Stimulated activated CD4-positive, alpha-beta T cell treated with anti-CD3 and anti-CD28 coated beads, TNF-alpha, amount 100 ng/mL, for 24 hours (primary cell): ENCODE data around the gene ZDBF2.
"Not testable (repeated sequence)": the region's sequence is repeated elsewhere in the genome, so short reads cannot be mapped to it uniquely, and the experiment has no call there.

ENCODE experiments used
- DNase-seq, 3 experiments: peaks; one replicate each; pipeline ENCODE4 v3.0.0-alpha.2; 2020; ENCODE audit warnings: low read depth in 3 of 3

The ZDBF2 gene

DNA sequence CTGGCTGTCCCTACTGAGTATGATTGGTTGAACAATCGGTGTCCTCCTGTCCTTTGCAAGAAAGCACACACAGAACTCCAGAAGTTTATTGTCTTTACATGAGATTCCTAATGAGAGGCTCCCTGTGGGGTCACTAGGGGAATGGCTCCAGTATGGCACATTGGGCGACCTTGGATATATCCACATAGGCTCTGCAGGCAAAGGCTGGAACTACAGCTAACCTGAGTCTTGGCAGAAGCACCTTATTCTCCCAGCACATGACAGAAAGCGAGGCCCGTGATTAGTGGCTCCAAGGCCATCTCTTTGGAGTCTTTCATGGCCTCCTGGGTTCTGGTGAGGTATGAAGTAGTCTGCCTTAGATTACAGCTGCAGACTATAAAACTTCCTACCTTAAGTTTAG, 49.0 kb downstream of the ZDBF2 start:
- no peak for DNase-seq

GRCh38 chr2:206324869-206325268, 50.4 kb downstream of the ZDBF2 start:
- DNase-seq: no peak

DNA sequence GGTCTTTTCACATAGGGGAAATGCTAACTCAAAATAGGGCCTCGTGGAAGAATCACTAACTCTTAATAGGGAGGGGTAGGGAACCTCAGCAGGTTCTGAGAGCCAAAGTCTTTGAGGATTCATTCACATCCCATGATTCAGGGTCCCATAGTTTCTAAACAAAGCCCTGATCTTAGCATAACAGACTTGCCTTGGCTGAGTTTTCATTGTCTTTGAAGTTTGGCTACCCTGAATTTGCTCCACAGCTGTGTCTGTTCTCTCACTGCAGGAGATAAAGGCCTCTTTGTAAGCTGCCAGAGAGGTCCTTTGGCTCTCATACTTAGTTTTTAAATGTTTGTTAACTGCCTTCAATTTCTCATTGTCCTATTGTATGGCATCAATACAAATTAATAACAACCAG, 54.5 kb downstream of the ZDBF2 start:
- no peak for DNase-seq

GRCh38 chr2:206336861-206337260, 62.4 kb downstream of the ZDBF2 start:
- no peak for DNase-seq

- DNase-seq: no peak
Observed at GRCh38 chr2:206337956-206338355, 63.5 kb downstream of the ZDBF2 start.

- no peak for DNase-seq
Observed at GRCh38 chr2:206341396-206341795, 66.9 kb downstream of the ZDBF2 start.

DNA sequence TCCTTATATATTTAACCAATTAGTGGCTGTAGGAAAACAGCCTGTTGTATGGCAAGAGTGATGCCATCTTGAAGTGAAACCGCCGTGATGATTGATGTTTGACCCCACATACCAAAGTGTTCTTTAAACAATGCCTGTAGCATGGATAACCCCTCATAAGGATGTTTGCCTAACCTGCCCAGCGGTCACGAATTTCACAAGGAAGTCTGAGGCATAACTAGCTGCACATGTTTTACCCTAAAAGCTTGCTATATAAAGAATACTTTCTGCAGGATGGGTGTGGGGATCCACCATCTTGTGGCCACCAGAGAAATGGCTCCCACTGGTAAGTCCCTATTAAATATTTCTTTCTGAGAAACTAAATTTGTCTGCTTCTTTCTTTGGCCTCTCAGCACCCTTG, 68.7 kb downstream of the ZDBF2 start:
- DNase-seq: no peak

GRCh38 chr2:206343816-206344215, 69.4 kb downstream of the ZDBF2 start:
- DNase-seq: no peak

GRCh38 chr2:206345606-206346005, 71.1 kb downstream of the ZDBF2 start:
- no peak for DNase-seq

DNA sequence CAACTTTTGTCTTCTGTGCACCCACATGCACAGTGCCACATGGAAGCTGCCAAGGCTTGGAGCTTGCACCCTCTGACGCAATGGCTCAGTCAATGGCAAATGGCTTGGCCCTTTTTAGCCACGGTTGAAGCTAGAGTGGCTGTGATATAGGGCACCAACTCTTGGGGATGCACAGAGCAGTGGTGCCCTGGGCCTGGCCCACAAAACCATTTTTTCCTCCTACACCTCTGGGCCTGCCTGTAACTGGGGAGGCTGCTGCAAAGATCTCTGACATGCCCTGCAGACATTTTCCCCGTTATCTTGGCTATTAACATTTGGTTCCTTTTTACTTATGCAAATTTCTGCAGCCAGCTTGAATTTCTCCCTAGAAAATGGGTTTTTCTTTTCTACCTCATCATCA, 74.9 kb downstream of the ZDBF2 start:
- DNase-seq: no peak

DNA sequence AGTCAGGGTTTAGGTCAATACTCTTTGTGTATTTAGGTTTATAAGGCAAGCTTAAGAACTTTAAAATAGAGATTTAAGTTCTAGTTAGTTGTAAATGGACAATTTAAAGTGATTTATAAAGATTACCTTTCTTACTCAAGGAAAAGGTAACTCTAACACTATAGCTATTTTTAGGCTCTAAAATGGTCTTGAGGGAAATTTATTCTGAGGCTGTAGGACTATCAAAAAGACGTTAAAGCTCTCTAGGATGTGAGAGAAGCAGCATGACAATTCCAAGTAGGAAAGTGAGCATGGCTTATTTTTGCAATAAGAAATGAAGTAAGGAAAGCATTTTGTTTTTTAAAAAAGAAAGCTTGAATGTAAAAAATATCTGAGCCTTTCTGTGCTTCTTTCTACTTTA, 78.1 kb downstream of the ZDBF2 start:
- DNase-seq: no peak

DNA sequence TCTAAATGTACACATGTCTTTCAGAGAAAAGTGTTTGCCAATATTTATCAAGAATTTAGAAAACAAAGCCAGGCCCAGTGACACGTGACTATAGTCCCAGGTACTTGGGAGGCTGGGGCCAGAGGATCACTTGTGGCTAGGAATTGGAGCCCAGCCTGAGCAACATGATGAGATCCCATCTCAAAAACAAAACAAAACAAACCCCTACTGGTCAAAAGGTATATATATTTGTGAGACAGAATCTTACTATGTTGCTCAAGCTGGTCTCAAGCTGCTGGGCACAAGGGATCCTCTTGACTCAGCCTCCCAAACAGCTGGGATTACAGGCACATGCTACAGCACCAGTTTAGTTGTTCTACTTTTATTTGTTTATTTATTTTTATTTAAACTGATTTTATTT, 79.2 kb downstream of the ZDBF2 start:
- DNase-seq: no peak

DNA sequence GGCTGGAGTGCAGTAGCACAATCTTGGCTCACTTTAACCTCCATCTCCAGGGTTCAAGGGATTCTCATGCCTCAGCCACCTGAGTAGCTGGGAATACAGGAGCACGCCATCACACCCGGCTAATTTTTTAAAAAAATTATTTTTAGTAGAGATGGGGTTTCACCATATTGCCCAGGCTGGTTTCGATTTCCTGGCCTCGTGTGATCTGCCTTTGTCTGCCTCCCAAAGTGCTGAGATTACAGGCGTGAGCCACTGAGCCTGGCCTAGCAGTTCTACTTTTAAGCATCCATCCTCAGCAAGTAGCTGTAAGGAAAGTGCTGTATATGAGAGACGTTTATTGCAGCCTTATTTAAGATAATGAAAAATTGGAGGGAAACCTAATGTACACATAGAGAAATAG, 79.7 kb downstream of the ZDBF2 start:
- no peak for DNase-seq

DNA sequence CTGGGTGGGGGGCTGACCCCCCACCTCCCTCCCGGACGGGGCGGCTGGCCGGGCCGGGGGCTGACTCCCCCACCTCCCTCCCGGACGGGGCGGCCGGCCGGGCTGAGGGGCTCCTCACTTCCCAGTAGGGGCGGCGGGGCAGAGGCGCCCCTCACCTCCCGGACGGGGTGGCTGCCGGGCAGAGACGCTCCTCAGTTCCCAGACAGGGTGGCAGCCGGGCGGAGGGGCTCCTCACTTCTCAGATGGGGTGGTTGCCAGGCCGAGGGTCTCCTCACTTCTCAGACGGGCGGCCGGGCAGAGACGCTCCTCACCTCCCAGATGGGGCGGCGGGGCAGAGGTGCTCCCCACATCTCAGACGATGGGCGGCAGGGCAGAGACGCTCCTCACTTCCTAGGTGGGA, 82.4 kb downstream of the ZDBF2 start:
- not testable (repeated sequence) for DNase-seq

GRCh38 chr2:206360840-206361239, 86.4 kb downstream of the ZDBF2 start:
- not testable (repeated sequence) for DNase-seq

GRCh38 chr2:206361407-206362045, 87.1 kb downstream of the ZDBF2 start:
- peak in 1 of 3 experiments; percentile 5 for DNase-seq
